ENCODE measurements around the gene TAS2R31.

GRCh38 chr12:11026118-11026517, 5.1 kb downstream of the TAS2R31 start:
- TF ChIP-seq, protein P1, sequence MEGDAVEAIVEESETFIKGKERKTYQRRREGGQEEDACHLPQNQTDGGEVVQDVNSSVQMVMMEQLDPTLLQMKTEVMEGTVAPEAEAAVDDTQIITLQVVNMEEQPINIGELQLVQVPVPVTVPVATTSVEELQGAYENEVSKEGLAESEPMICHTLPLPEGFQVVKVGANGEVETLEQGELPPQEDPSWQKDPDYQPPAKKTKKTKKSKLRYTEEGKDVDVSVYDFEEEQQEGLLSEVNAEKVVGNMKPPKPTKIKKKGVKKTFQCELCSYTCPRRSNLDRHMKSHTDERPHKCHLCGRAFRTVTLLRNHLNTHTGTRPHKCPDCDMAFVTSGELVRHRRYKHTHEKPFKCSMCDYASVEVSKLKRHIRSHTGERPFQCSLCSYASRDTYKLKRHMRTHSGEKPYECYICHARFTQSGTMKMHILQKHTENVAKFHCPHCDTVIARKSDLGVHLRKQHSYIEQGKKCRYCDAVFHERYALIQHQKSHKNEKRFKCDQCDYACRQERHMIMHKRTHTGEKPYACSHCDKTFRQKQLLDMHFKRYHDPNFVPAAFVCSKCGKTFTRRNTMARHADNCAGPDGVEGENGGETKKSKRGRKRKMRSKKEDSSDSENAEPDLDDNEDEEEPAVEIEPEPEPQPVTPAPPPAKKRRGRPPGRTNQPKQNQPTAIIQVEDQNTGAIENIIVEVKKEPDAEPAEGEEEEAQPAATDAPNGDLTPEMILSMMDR (IDR thresholded peaks at IDR 0.05; ENCODE audit: low read depth, low read length), result no peak
- TF ChIP-seq POLR2A (IDR thresholded peaks at IDR 0.05; ENCODE audit: extremely low read depth, insufficient read length), result no peak
- TF ChIP-seq, protein P2, sequence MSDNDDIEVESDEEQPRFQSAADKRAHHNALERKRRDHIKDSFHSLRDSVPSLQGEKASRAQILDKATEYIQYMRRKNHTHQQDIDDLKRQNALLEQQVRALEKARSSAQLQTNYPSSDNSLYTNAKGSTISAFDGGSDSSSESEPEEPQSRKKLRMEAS (IDR thresholded peaks at IDR 0.05; ENCODE audit: low read depth, low read length), result no peak
- TF ChIP-seq MYC (IDR thresholded peaks at IDR 0.05; ENCODE audit: low read depth, low read length), result no peak

All from NB4 (cell line).